HepG2 (cell line): Measurements from ENCODE around the gene SCAF8. TPM values are rescaled to one million over a fixed set of nuclear protein-coding genes. Genes with fewer than 3 reads are reported as not detected.

Experiments used
- ASH2L ChIP-seq: fragments of 300-600, 200-600 bp; sonication (generic); IDR thresholded peaks from 2 replicates; pipeline ENCODE4 v1.7.0; 2017; ENCODE audit warnings: low read depth, mild to moderate bottlenecking, moderate library complexity, mixed read lengths, low read length; ENCODE audit not compliant: insufficient read length
- CBX2 ChIP-seq, 2 experiments: fragments of 200-600 bp in 1 of 2; sonication (generic); formaldehyde crosslinking in 1 of 2; IDR thresholded peaks; 2 replicates each; pipeline versions ENCODE4 v1.7.0 to v1.8.1; 2018 to 2022; ENCODE audit warnings: low read depth in 2 of 2, low read length in 1 of 2, mild to moderate bottlenecking in 1 of 2, missing genetic modification reagents in 1 of 2
- DRAP1 ChIP-seq: IDR thresholded peaks from 2 replicates; pipeline ENCODE4 v1.6.1; 2016; ENCODE audit warnings: missing genetic modification reagents, missing compliant biosample characterization
- E2F2 ChIP-seq: sonication (generic); formaldehyde crosslinking; IDR thresholded peaks from 2 replicates; pipeline ENCODE4 v1.4.0; 2020; ENCODE audit warnings: missing genetic modification reagents, borderline replicate concordance
- EP300 ChIP-seq, 3 experiments: sonication (generic) in 1 of 3; formaldehyde crosslinking in 1 of 3; IDR thresholded peaks; 2 replicates each; pipeline versions ENCODE4 v1.5.1 to v1.6.1; 2011 to 2020; ENCODE audit warnings: low read depth in 2 of 3, low read length in 2 of 3, borderline replicate concordance in 1 of 3, improper control_type of control experiment in 1 of 3, mild to moderate bottlenecking in 1 of 3, missing genetic modification reagents in 1 of 3, moderate library complexity in 1 of 3
- GTF2F1 ChIP-seq: fragments of 150-350 bp; IDR thresholded peaks from 2 replicates; pipeline ENCODE4 v1.6.1; 2014; ENCODE audit warnings: low read length
- HNF1B ChIP-seq: sonication (generic); formaldehyde crosslinking; IDR thresholded peaks from 2 replicates; pipeline ENCODE4 v1.5.1; 2020; ENCODE audit warnings: mild to moderate bottlenecking, moderate library complexity, missing genetic modification reagents
- HNF4A ChIP-seq: sonication (generic); formaldehyde crosslinking; IDR thresholded peaks from 2 replicates; pipeline ENCODE4 v1.4.0; 2020; ENCODE audit warnings: missing genetic modification reagents
- KAT7 ChIP-seq: IDR thresholded peaks from 2 replicates; pipeline ENCODE4 v1.6.1; 2018; ENCODE audit warnings: borderline replicate concordance, missing compliant biosample characterization
- SMC3 ChIP-seq: IDR thresholded peaks from 2 replicates; pipeline ENCODE4 v1.6.1; 2011; ENCODE audit warnings: low read length, improper control_type of control experiment
- SP1 ChIP-seq, 2 experiments: fragments of 450-650 bp in 1 of 2; sonication (generic) in 1 of 2; formaldehyde crosslinking in 1 of 2; IDR thresholded peaks; 2 replicates each; pipeline versions ENCODE4 v1.4.0 to v1.6.1; 2016 to 2020; ENCODE audit warnings: missing genetic modification reagents in 1 of 2
- TBX2 ChIP-seq: sonication (generic); formaldehyde crosslinking; IDR thresholded peaks from 2 replicates; pipeline ENCODE4 v1.5.0; 2020; ENCODE audit warnings: missing genetic modification reagents, mild to moderate bottlenecking, borderline replicate concordance
- THAP9 ChIP-seq: sonication (generic); formaldehyde crosslinking; IDR thresholded peaks from 2 replicates; pipeline ENCODE4; 2020; ENCODE audit warnings: missing genetic modification reagents, mild to moderate bottlenecking, borderline replicate concordance
- WIZ ChIP-seq: sonication (generic); formaldehyde crosslinking; IDR thresholded peaks from 2 replicates; pipeline ENCODE4 v1.5.1; 2020; ENCODE audit warnings: mild to moderate bottlenecking, missing genetic modification reagents
- ZNF230 ChIP-seq: sonication (generic); formaldehyde crosslinking; IDR thresholded peaks from 2 replicates; pipeline ENCODE4 v1.4.0; 2020; ENCODE audit warnings: mild to moderate bottlenecking, missing genetic modification reagents
- ZNF331 ChIP-seq: sonication (generic); formaldehyde crosslinking; IDR thresholded peaks from 2 replicates; pipeline ENCODE4 v1.4.0; 2020; ENCODE audit warnings: missing genetic modification reagents
- ZNF552 ChIP-seq: sonication (generic); formaldehyde crosslinking; IDR thresholded peaks from 2 replicates; pipeline ENCODE4 v1.9.0; 2022; ENCODE audit warnings: missing genetic modification reagents, mild to moderate bottlenecking, borderline replicate concordance
- ZNF737 ChIP-seq: sonication (generic); formaldehyde crosslinking; IDR thresholded peaks from 2 replicates; pipeline ENCODE4 v1.5.0; 2020; ENCODE audit warnings: missing genetic modification reagents, mild to moderate bottlenecking, borderline replicate concordance
- ZNF740 ChIP-seq: sonication (generic); formaldehyde crosslinking; IDR thresholded peaks from 2 replicates; pipeline ENCODE4 v1.4.0; 2020; ENCODE audit warnings: missing genetic modification reagents
- ZNF816 ChIP-seq: sonication (generic); formaldehyde crosslinking; IDR thresholded peaks from 2 replicates; pipeline ENCODE4 v1.8.0; 2022; ENCODE audit warnings: missing genetic modification reagents, mild to moderate bottlenecking, borderline replicate concordance
- ZNF850 ChIP-seq: sonication (generic); formaldehyde crosslinking; conservative IDR thresholded peaks from 2 replicates; pipeline ENCODE4 v1.9.0; 2021; ENCODE audit warnings: mild to moderate bottlenecking, missing genetic modification reagents
- polyA plus RNA-seq, 8 experiments: library from polyadenylated mRNA; depleted of rRNA in 3 of 8; stranded (reverse) in 7 of 8; unstranded in 1 of 8; fragments of >200 nt; fragmentation: Illumina TruSeq in 4 of 8; extraction: Trizol in 4 of 8; gene quantifications; 2 replicates each; pipeline versions ENCODE4 v1.2.1 to v1.2.3, GENCODE V29; 2011 to 2016; ENCODE audit warnings: low read depth in 4 of 8, missing spikeins in 1 of 8, mixed read lengths in 1 of 8; ENCODE audit not compliant: insufficient read depth in 1 of 8
- total RNA-seq, 5 experiments: library from RNA; depleted of rRNA; stranded (reverse); fragments of >200 nt; fragmentation: Illumina TruSeq; extraction: Trizol; gene quantifications; 2 replicates each; pipeline ENCODE4 v1.2.3, GENCODE V29; 2016; ENCODE audit warnings: low read depth in 1 of 5

Gene SCAF8
- total and polyA plus RNA-seq, 2 of the 13 experiments (the other 11 are each of a cell fraction or from before 2014, with no cell fraction given), result 15.3 to 40.8 TPM

- TF ChIP-seq GTF2F1, result peak; percentile 88; the same call in 1 of the 2 replicates
- TF ChIP-seq ZNF816 (CRISPR knock-in tag), result 0 out of 2 replicates have a peak, but pooled peaks have one; percentile 32
- TF ChIP-seq HNF4A (CRISPR knock-in tag), result no peak
- peak; percentile 89 for TF ChIP-seq KAT7 (CRISPR knock-in tag)
- no peak for TF ChIP-seq EP300 (IDR thresholded peaks at IDR 0.05; ENCODE audit: low read depth in 2 of 2, low read length in 2 of 2)
- TF ChIP-seq EP300 (CRISPR knock-in tag; IDR thresholded peaks at IDR 0.05; ENCODE audit: borderline replicate concordance), result no peak
- peak; percentile 74; the same call in 1 of the 2 replicates for TF ChIP-seq ZNF331
- TF ChIP-seq TBX2 (CRISPR knock-in tag), result peak; percentile 72; the same call in 1 of the 2 replicates
- no peak for TF ChIP-seq ZNF740 (CRISPR knock-in tag)
- TF ChIP-seq SMC3, result no peak
- no peak for TF ChIP-seq SP1 (IDR thresholded peaks at IDR 0.05)
- TF ChIP-seq SP1 (CRISPR knock-in tag; IDR thresholded peaks at IDR 0.05), result peak; percentile 59
- no peak; the same call in 1 of the 2 replicates for TF ChIP-seq ZNF230 (CRISPR knock-in tag)
- TF ChIP-seq E2F2 (CRISPR knock-in tag), result no peak
- TF ChIP-seq ZNF850 (CRISPR knock-in tag), result no peak
- no peak for TF ChIP-seq ZNF737 (CRISPR knock-in tag)
- peak; percentile 98 for TF ChIP-seq DRAP1 (CRISPR knock-in tag)
- TF ChIP-seq WIZ (CRISPR knock-in tag), result no peak
- TF ChIP-seq CBX2 (IDR thresholded peaks at IDR 0.05; ENCODE audit: low read depth, low read length), result no peak
- TF ChIP-seq CBX2 (CRISPR knock-in tag; IDR thresholded peaks at IDR 0.05; ENCODE audit: low read depth), result no peak
- TF ChIP-seq HNF1B (CRISPR knock-in tag), result no peak; the same call in 1 of the 2 replicates
- TF ChIP-seq ASH2L, result peak; percentile 87
- peak; percentile 85 for TF ChIP-seq THAP9 (CRISPR knock-in tag)
- 0 out of 2 replicates have a peak, but pooled peaks have one; percentile 39 for TF ChIP-seq ZNF552 (CRISPR knock-in tag)
Observed at GRCh38 chr6:154733626-154734382, 588 bp downstream of the SCAF8 start (continued).
